Activated CD4-positive, alpha-beta T cell treated with anti-CD3 and anti-CD28 coated beads, Interleukin-2, amount 50 U/mL, for 24 hours (primary cell): ENCODE results near the gene MFSD6.
"Not testable (repeated sequence)": the region's sequence is repeated elsewhere in the genome, so short reads cannot be mapped to it uniquely, and the experiment has no call there.

ENCODE experiments used
- DNase-seq, 2 donors: peaks; one replicate each; pipeline ENCODE4 v3.0.0-alpha.2; 2020; ENCODE audit warnings: low read depth in 1 of 2, low spot score in 1 of 2

Gene MFSD6

GRCh38 chr2:190499273-190499672, 91.1 kb downstream of the MFSD6 start:
- DNase-seq = no peak

GRCh38 chr2:190500054-190500502, 91.9 kb downstream of the MFSD6 start:
- no peak for DNase-seq

- DNase-seq = no peak
Measured at GRCh38 chr2:190501231-190501630, 93.1 kb downstream of the MFSD6 start.

- no peak for DNase-seq
Measured at GRCh38 chr2:190501702-190502407, 93.7 kb downstream of the MFSD6 start.

GRCh38 chr2:190503088-190503487, 94.9 kb downstream of the MFSD6 start:
- no peak for DNase-seq

- DNase-seq = no peak
Measured at GRCh38 chr2:190504912-190505311, 96.8 kb downstream of the MFSD6 start.

- DNase-seq = no peak
Measured at GRCh38 chr2:190505696-190506095, 97.5 kb downstream of the MFSD6 start.

GRCh38 chr2:190506666-190507065, 98.5 kb downstream of the MFSD6 start:
- no peak for DNase-seq

GRCh38 chr2:190507135-190507534, 99.0 kb downstream of the MFSD6 start:
- no peak for DNase-seq

- not testable (repeated sequence) for DNase-seq
Measured at GRCh38 chr2:190509895-190510294, 101.7 kb downstream of the MFSD6 start.

- DNase-seq = no peak
Measured at GRCh38 chr2:190511104-190511503, 102.9 kb downstream of the MFSD6 start.

GRCh38 chr2:190512539-190513095, 104.5 kb downstream of the MFSD6 start:
- no peak for DNase-seq

- no peak for DNase-seq
Measured at GRCh38 chr2:190513877-190514276, 105.7 kb downstream of the MFSD6 start.

- no peak for DNase-seq
Measured at GRCh38 chr2:190514676-190515075, 106.5 kb downstream of the MFSD6 start.

- DNase-seq = no peak
Measured at GRCh38 chr2:190515687-190516086, 107.5 kb downstream of the MFSD6 start.

GRCh38 chr2:190517468-190517867, 109.3 kb downstream of the MFSD6 start:
- no peak for DNase-seq

- DNase-seq = no peak
Measured at GRCh38 chr2:190519975-190520767, 112.0 kb downstream of the MFSD6 start.

- no peak for DNase-seq
Measured at GRCh38 chr2:190524928-190525327, 116.8 kb downstream of the MFSD6 start.

GRCh38 chr2:190526105-190526750, 118.1 kb downstream of the MFSD6 start:
- DNase-seq = no peak

- no peak for DNase-seq
Measured at GRCh38 chr2:190527214-190527613, 119.1 kb downstream of the MFSD6 start.

- no peak for DNase-seq
Measured at GRCh38 chr2:190527918-190528317, 119.8 kb downstream of the MFSD6 start.
